HG02885 (cell line): ENCODE measurements around the gene PRR29.

Experiments
- ATAC-seq: cut with Tn5 transposase; IDR thresholded peaks from one replicate; pipeline ENCODE4 v1.9.1; 2021; ENCODE audit warnings: mild to moderate bottlenecking; ENCODE audit not compliant: unreplicated experiment, poor library complexity

The PRR29 gene

GRCh38 chr17:63998050-63998720 is at the start of gene PRR29:
Gene PRR29 (plus strand): TSS chr17:63998351. CDS start chr17:63998365, 14 bp downstream.
- peak; percentile 60 for ATAC-seq

- ATAC-seq: no peak
Observed at GRCh38 chr17:63948521-63948920, 49.6 kb upstream of the PRR29 start.

GRCh38 chr17:63949576-63950250 is 48.4 kb upstream of the PRR29 start:
- ATAC-seq: no peak

GRCh38 chr17:63950940-63951907 is 46.9 kb upstream of the PRR29 start:
- ATAC-seq: no peak

GRCh38 chr17:63954402-63955063 is 43.6 kb upstream of the PRR29 start:
- ATAC-seq: no peak

- no peak for ATAC-seq
Observed at GRCh38 chr17:63955232-63955631, 42.9 kb upstream of the PRR29 start.

GRCh38 chr17:63955791-63956190 is 42.4 kb upstream of the PRR29 start:
- no peak for ATAC-seq

- ATAC-seq: no peak
Observed at GRCh38 chr17:63956296-63956920, 41.7 kb upstream of the PRR29 start.

- no peak for ATAC-seq
Observed at GRCh38 chr17:63960006-63960405, 38.1 kb upstream of the PRR29 start.

GRCh38 chr17:63960430-63960829 is 37.7 kb upstream of the PRR29 start:
- ATAC-seq: no peak

- ATAC-seq: no peak
Observed at GRCh38 chr17:63961355-63962212, 36.6 kb upstream of the PRR29 start.

- no peak for ATAC-seq
Observed at GRCh38 chr17:63962298-63962744, 35.8 kb upstream of the PRR29 start.

- ATAC-seq: no peak
Observed at GRCh38 chr17:63963123-63963522, 35.0 kb upstream of the PRR29 start.

GRCh38 chr17:63966646-63967264 is 31.4 kb upstream of the PRR29 start:
- ATAC-seq: no peak

GRCh38 chr17:63967953-63968352 is 30.2 kb upstream of the PRR29 start:
- ATAC-seq: no peak

- no peak for ATAC-seq
Observed at GRCh38 chr17:63969278-63969677, 28.9 kb upstream of the PRR29 start.

GRCh38 chr17:63972796-63973195 is 25.4 kb upstream of the PRR29 start, which contains the start of gene SCN4A:
Gene SCN4A (minus strand): TSS chr17:63972918. CDS start chr17:63972841, 77 bp downstream.
- ATAC-seq: no peak

GRCh38 chr17:63973247-63973646 is 24.9 kb upstream of the PRR29 start:
- ATAC-seq: no peak
